Mammary microvascular endothelial cell (primary cell): Measurements from ENCODE around the gene SS18L1. TPM values are rescaled to one million over a fixed set of nuclear protein-coding genes. Genes with fewer than 3 reads are reported as not detected.

Source experiments
- total RNA-seq: library from RNA; depleted of rRNA; stranded (reverse); fragments of >200 nt; gene quantifications from 2 replicates; pipeline ENCODE4 v1.2.3, GENCODE V29; 2015

SS18L1 gene, protein sequence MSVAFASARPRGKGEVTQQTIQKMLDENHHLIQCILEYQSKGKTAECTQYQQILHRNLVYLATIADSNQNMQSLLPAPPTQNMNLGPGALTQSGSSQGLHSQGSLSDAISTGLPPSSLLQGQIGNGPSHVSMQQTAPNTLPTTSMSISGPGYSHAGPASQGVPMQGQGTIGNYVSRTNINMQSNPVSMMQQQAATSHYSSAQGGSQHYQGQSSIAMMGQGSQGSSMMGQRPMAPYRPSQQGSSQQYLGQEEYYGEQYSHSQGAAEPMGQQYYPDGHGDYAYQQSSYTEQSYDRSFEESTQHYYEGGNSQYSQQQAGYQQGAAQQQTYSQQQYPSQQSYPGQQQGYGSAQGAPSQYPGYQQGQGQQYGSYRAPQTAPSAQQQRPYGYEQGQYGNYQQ
- 3.3 and 6.0 TPM in 2 replicates for total RNA-seq

GRCh38 chr20:62143081-62143956 is at the start of gene SS18L1, which contains the start of gene PSMA7:
TSS of gene SS18L1 (plus strand) at chr20:62143769. CDS start at chr20:62143821, 52 bp downstream.
TSS of gene PSMA7 (minus strand) at chr20:62143394. CDS start at chr20:62143303, 91 bp downstream.

DNA sequence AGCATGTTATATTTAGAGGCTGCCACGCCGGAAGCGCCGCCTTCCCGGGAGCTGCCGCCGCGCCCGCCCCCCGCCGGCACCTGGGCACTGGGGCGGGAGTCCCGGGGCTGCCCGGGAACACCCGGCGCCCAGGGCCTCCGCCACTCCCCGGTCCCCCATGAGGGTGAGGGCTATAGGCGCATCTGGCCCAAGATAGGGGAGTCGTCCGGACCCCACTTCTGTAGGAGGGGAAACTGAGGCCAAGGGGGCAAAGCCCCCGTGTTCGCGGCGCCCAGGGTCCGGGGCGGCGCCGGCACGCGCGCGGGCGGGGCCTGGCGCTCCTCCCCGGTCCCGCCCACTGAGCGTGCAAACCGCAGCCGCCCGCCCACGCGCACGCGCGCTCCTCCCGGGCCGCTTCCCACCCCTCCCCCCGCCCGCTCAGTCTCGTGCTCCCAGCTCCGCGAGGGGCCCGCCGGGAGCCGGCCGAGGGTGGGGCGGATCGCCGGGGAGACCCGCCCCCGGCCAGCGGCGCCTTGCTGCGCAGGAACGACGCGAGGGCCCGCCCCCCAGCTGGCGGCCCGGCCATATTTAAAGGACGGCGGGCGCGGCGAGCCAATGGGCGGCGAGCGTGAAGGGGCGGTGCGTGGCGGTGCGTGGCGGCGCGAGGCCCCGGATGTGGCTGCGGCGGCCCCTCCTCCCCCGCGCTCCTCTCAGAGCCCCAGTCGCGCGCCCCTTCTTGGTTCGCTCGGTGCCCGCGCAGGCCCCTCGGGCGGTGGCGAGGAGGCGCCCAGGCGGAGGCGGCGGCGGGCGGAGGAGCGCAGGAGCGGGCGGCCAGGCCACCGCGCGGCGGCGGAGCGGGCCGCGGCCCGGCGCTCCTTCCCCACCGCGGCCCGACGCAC is 21.6 kb upstream of the SS18L1 start, which contains the start of gene LSM14B:
Gene LSM14B (plus strand): TSS at position 700 of the 878 bp plus-strand sequence. CDS start 192 bp downstream, outside the sequence.

GRCh38 chr20:62182469-62183425 is 39.2 kb downstream of the SS18L1 start, which contains the start of gene MTG2:
TSS of gene MTG2 (plus strand) at chr20:62183028. CDS start at chr20:62193421, 10,393 bp downstream.

GRCh38 chr20:62219992-62220665 is 76.6 kb downstream of the SS18L1 start, which contains the start of gene HRH3:
TSS of gene HRH3 (minus strand) at chr20:62220278. CDS start at chr20:62219970, 308 bp downstream.

Other genes starting within 250 kb of the SS18L1 start
- gene TAF4, start 77.9 kb upstream of the SS18L1 start, total RNA-seq, result 4.3 and 6.0 TPM in 2 replicates
- gene LSM14B, start 21.3 kb upstream of the SS18L1 start, total RNA-seq, result 20.3 and 21.2 TPM in 2 replicates
- 607 and 683 TPM in 2 replicates for gene PSMA7, start 375 bp upstream of the SS18L1 start, total RNA-seq
- gene MTG2, start 39.3 kb downstream of the SS18L1 start, total RNA-seq, result 16.7 and 18.8 TPM in 2 replicates
- not detected in 2 replicates for gene HRH3, start 76.5 kb downstream of the SS18L1 start, total RNA-seq
- 14.1 and 14.2 TPM in 2 replicates for gene OSBPL2, start 94.8 kb downstream of the SS18L1 start, total RNA-seq
- 249 and 269 TPM in 2 replicates for gene ADRM1, start 159.2 kb downstream of the SS18L1 start, total RNA-seq
- 180 and 187 TPM in 2 replicates for gene LAMA5, start 223.5 kb downstream of the SS18L1 start, total RNA-seq
- 4,092 and 4,801 TPM in 2 replicates for gene RPS21, start 243.3 kb downstream of the SS18L1 start, total RNA-seq